Neural cell (in vitro differentiated cells): ENCODE results near the gene MLLT10. TPM values are rescaled to one million over a fixed set of nuclear protein-coding genes. Genes with fewer than 3 reads are reported as not detected.

Experiments
- H2AFZ ChIP-seq: fragments of 200-600, 300-800 bp; sonication (generic), shearing (Covaris generic); 2 replicates; pipeline ENCODE4 v1.6.0; 2014; ENCODE audit warnings: low read depth, mild to moderate bottlenecking, antibody characterized with exemption, low read length, moderate library complexity
- H3F3A ChIP-seq: fragments of 200-600 bp; shearing (Covaris generic); 2 replicates; pipeline ENCODE4 v1.6.1; 2016; ENCODE audit warnings: mild to moderate bottlenecking, moderate library complexity, mixed read lengths, antibody characterized with exemption, low read length; ENCODE audit not compliant: insufficient read depth, poor library complexity, severe bottlenecking
- H3K27ac ChIP-seq: fragments of 200-600, 300-800 bp; sonication (generic), shearing (Covaris generic); 2 replicates; pipeline ENCODE4 v1.5.1; 2014; ENCODE audit warnings: mild to moderate bottlenecking, low read length, moderate library complexity
- H3K27me3 ChIP-seq: fragments of 300-800, 200-600 bp; sonication (generic), shearing (Covaris generic); 2 replicates; pipeline ENCODE4 v1.6.0; 2014; ENCODE audit warnings: mild to moderate bottlenecking, low read depth, low read length, moderate library complexity; ENCODE audit not compliant: insufficient read depth
- H3K36me3 ChIP-seq: fragments of 300-800, 200-600 bp; sonication (generic), shearing (Covaris generic); 2 replicates; pipeline ENCODE4 v1.5.1; 2014; ENCODE audit warnings: mild to moderate bottlenecking, antibody characterized with exemption, low read length, moderate library complexity; ENCODE audit not compliant: insufficient read depth
- H3K4me2 ChIP-seq: fragments of 300-800, 200-600 bp; sonication (generic), shearing (Covaris generic); 2 replicates; pipeline ENCODE4 v1.6.0; 2014; ENCODE audit warnings: mild to moderate bottlenecking, low read length
- H3K4me3 ChIP-seq: fragments of 300-800, 200-600 bp; sonication (generic), shearing (Covaris generic); 2 replicates; pipeline ENCODE4 v1.5.1; 2014; ENCODE audit warnings: mild to moderate bottlenecking, low read length, moderate library complexity
- H3K79me2 ChIP-seq: fragments of 200-600 bp; shearing (Covaris generic); replicated peaks from 2 replicates; pipeline ENCODE4 v1.6.0; 2014; ENCODE audit warnings: mild to moderate bottlenecking, low read length, moderate library complexity; ENCODE audit not compliant: insufficient read depth
- H3K9ac ChIP-seq: fragments of 300-800, 200-600 bp; sonication (generic), shearing (Covaris generic); 2 replicates; pipeline ENCODE4 v1.6.1; 2016; ENCODE audit warnings: mild to moderate bottlenecking, low read length, mixed read lengths
- H3K9me2 ChIP-seq: fragments of 200-600 bp; shearing (Covaris generic); 2 replicates; pipeline ENCODE4 v1.6.1; 2016; ENCODE audit warnings: mild to moderate bottlenecking, low read length, mixed read lengths; ENCODE audit not compliant: insufficient read depth
- H3K9me3 ChIP-seq: fragments of 200-600, 300-800 bp; sonication (generic), shearing (Covaris generic); 2 replicates; pipeline ENCODE4 v1.6.1; 2016; ENCODE audit warnings: mild to moderate bottlenecking, mixed run types, low read length, moderate library complexity, mixed read lengths
- H4K20me1 ChIP-seq: fragments of 200-600 bp; shearing (Covaris generic); 2 replicates; pipeline ENCODE4 v1.6.1; 2016; ENCODE audit warnings: mild to moderate bottlenecking, mixed run types; ENCODE audit not compliant: insufficient read depth
- EP300 ChIP-seq: fragments of 450-650 bp; conservative IDR thresholded peaks from 2 replicates; pipeline ENCODE4 v1.6.1; 2014; ENCODE audit warnings: antibody characterized with exemption, mild to moderate bottlenecking, moderate library complexity; ENCODE audit not compliant: poor library complexity, severe bottlenecking
- EZH2 ChIP-seq: fragments of 200-600, 300-800 bp; shearing (Covaris generic), sonication (generic); IDR thresholded peaks from 2 replicates; pipeline ENCODE4 v1.6.1; 2014; ENCODE audit warnings: antibody characterized with exemption, low read length, borderline replicate concordance, mild to moderate bottlenecking; ENCODE audit not compliant: insufficient read depth, poor library complexity, severe bottlenecking
- MXI1 ChIP-seq: fragments of 450-650 bp; conservative IDR thresholded peaks from 2 replicates; pipeline ENCODE4 v1.6.1; 2014; ENCODE audit warnings: antibody characterized with exemption, mild to moderate bottlenecking; ENCODE audit not compliant: poor library complexity, severe bottlenecking
- POLR2AphosphoS5 ChIP-seq: IDR thresholded peaks from 2 replicates; pipeline ENCODE4 v1.6.1; 2012
- RAD21 ChIP-seq: fragments of 450-650 bp; conservative IDR thresholded peaks from 2 replicates; pipeline ENCODE4 v1.6.1; 2014; ENCODE audit warnings: antibody characterized with exemption, mild to moderate bottlenecking, moderate library complexity
- SMC3 ChIP-seq: fragments of 450-650 bp; conservative IDR thresholded peaks from 2 replicates; pipeline ENCODE4 v1.6.1; 2014; ENCODE audit warnings: antibody characterized with exemption, mild to moderate bottlenecking, moderate library complexity; ENCODE audit not compliant: poor library complexity
- TAF1 ChIP-seq: IDR thresholded peaks from 2 replicates; pipeline ENCODE4 v1.6.1; 2012; ENCODE audit warnings: low read depth
- polyA plus RNA-seq: library from polyadenylated mRNA; depleted of rRNA; stranded (reverse); fragments of >200 nt; gene quantifications from 2 replicates; pipeline ENCODE4 v1.2.3, GENCODE V29; 2014
- TF ChIP-seq, protein P1 (sequence below): IDR thresholded peaks from 2 replicates; pipeline ENCODE4 v1.6.1; 2012; ENCODE audit warnings: borderline replicate concordance
- TF ChIP-seq, protein P2 (sequence below): fragments of 450-650 bp; IDR thresholded peaks from 2 replicates; pipeline ENCODE4 v1.5.1; 2014; ENCODE audit warnings: antibody characterized with exemption, mild to moderate bottlenecking, moderate library complexity; ENCODE audit not compliant: poor library complexity, severe bottlenecking

The MLLT10 gene
- polyA plus RNA-seq, 1 donor from 2014 or later = 31.0 TPM

DNA sequence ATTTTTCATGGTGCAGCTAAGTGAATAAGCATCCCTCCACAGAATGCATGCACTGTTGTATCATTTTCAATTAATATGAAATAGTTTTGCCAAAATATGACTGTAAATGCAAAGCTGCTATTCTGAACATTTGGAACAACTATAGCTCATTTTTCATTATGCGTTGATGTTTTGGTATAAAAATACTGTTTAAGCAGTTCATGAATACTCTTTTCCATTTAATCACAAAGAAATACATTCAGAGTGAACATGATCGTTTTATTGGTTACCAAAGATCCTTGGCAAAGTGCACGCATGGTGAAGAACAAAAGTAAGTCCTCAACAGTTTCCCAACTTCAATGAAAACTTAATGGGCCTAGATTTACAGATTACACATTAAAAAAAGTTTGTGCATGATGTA lies 41.6 kb upstream of the MLLT10 start:
- Histone ChIP-seq H3K27me3 (no peaks in the 10 kb centered on the region), H3K27ac (no peak overlapping the region), H3K9me2 (no peaks in the 10 kb centered on the region), H3K9me3 (no peaks in the 10 kb centered on the region), H3K79me2 (peaks cover 15% of the 10 kb centered on the region), H4K20me1 (no peaks in the 10 kb centered on the region), H2AFZ (no peak overlapping the region), H3K4me2 (no peak overlapping the region), H3F3A (no peaks in the 10 kb centered on the region), H3K36me3 (no peaks in the 10 kb centered on the region), H3K4me3 (no peak overlapping the region), H3K9ac (no peak overlapping the region)
- TF ChIP-seq EP300 = no peak
- no peak for TF ChIP-seq POLR2AphosphoS5
- no peak for TF ChIP-seq SMC3
- TF ChIP-seq, protein P1, sequence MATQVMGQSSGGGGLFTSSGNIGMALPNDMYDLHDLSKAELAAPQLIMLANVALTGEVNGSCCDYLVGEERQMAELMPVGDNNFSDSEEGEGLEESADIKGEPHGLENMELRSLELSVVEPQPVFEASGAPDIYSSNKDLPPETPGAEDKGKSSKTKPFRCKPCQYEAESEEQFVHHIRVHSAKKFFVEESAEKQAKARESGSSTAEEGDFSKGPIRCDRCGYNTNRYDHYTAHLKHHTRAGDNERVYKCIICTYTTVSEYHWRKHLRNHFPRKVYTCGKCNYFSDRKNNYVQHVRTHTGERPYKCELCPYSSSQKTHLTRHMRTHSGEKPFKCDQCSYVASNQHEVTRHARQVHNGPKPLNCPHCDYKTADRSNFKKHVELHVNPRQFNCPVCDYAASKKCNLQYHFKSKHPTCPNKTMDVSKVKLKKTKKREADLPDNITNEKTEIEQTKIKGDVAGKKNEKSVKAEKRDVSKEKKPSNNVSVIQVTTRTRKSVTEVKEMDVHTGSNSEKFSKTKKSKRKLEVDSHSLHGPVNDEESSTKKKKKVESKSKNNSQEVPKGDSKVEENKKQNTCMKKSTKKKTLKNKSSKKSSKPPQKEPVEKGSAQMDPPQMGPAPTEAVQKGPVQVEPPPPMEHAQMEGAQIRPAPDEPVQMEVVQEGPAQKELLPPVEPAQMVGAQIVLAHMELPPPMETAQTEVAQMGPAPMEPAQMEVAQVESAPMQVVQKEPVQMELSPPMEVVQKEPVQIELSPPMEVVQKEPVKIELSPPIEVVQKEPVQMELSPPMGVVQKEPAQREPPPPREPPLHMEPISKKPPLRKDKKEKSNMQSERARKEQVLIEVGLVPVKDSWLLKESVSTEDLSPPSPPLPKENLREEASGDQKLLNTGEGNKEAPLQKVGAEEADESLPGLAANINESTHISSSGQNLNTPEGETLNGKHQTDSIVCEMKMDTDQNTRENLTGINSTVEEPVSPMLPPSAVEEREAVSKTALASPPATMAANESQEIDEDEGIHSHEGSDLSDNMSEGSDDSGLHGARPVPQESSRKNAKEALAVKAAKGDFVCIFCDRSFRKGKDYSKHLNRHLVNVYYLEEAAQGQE = no peak
- no peak for TF ChIP-seq MXI1
- TF ChIP-seq, protein P2, sequence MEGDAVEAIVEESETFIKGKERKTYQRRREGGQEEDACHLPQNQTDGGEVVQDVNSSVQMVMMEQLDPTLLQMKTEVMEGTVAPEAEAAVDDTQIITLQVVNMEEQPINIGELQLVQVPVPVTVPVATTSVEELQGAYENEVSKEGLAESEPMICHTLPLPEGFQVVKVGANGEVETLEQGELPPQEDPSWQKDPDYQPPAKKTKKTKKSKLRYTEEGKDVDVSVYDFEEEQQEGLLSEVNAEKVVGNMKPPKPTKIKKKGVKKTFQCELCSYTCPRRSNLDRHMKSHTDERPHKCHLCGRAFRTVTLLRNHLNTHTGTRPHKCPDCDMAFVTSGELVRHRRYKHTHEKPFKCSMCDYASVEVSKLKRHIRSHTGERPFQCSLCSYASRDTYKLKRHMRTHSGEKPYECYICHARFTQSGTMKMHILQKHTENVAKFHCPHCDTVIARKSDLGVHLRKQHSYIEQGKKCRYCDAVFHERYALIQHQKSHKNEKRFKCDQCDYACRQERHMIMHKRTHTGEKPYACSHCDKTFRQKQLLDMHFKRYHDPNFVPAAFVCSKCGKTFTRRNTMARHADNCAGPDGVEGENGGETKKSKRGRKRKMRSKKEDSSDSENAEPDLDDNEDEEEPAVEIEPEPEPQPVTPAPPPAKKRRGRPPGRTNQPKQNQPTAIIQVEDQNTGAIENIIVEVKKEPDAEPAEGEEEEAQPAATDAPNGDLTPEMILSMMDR = no peak
- TF ChIP-seq RAD21 = no peak

DNA sequence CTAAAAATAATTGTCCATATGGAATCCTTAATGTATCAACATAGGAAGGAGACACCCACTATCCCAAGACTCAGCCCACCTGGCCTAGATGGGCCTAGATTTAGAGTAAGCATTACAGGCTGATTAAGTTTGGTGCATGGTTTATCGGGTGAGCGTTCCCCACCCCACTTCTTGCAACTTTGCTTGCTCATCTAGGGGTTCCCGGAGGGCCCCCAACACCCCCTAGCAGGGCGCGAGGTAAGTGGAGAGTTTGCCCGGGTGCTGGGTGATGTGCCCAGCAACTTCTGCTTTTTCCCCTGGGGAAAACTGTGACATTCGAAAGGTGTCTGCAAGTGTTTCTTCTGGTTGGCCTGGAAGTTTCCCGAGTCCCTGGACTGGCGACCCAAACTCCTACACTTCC lies 40.2 kb upstream of the MLLT10 start:
- H3K27me3 ChIP-seq = peaks cover 9% of the 10 kb centered on the region
- no peak overlapping the region for H3K9ac ChIP-seq
- H2AFZ ChIP-seq = no peak overlapping the region
- H3K9me3 ChIP-seq = no peaks in the 10 kb centered on the region
- H4K20me1 ChIP-seq = no peaks in the 10 kb centered on the region
- no peaks in the 10 kb centered on the region for H3K36me3 ChIP-seq
- no peak overlapping the region for H3K4me3 ChIP-seq
- no peak overlapping the region for H3K27ac ChIP-seq
- TF ChIP-seq, protein P1 = no peak
- TF ChIP-seq TAF1 (no peak), SMC3 (no peak), EP300 (no peak), EZH2 (no peak), RAD21 (no peak), POLR2AphosphoS5 (no peak)
- no peak overlapping the region for H3K4me2 ChIP-seq
- no peaks in the 10 kb centered on the region for H3K9me2 ChIP-seq
- H3F3A ChIP-seq = no peaks in the 10 kb centered on the region
- peaks cover 29% of the 10 kb centered on the region for H3K79me2 ChIP-seq
